Measurements from ENCODE around the gene ACP5. TPM values are rescaled to one million over a fixed set of nuclear protein-coding genes. Genes with fewer than 3 reads are reported as not detected.
"Not testable (repeated sequence)": the region's sequence is repeated elsewhere in the genome, so short reads cannot be mapped to it uniquely, and the experiment has no call there.

The ACP5 gene
- polyA plus RNA-seq (ENCODE audit: insufficient read length), result 2.7 TPM

DNA sequence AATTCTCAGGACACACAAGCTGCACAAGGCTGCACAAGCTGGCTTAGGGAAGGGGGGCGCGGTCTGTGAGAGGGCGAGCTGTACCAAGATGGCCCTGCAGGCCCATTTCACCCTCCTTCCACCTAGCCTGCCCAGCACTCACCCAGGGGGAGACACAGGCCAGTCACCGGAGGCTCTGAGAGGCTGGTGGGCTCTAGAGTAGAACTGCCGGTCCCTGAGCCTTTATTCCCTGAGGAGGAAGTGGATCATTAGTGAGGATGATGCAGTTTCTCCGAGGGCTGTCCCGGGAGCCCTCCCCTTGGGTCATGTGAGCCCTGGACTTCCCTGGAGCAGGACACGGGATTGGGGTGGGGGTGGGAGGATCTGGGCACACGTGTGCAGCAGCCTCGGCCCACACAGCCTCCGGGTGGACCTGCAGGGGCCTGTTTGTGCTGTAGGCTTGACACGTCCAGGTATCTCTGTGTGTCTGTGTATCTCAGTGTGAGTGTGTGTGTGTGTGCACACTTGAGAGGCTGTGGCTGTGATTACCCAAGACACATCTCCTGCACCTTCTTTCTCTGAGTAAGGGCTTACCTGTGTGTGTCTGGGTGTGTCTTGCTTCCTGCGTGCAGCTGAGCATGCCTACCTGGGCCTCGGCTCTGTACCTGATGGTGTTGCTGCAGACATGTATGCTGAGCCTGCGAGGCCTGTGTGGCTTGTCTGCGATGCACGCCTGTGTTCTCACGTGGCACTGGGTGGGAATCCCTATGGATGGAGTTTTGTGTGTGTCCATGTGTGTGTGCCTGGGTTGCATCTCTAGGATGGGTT lies at the start of gene ACP5:
Gene ACP5 (minus strand): TSS at position 195 of the 807 bp plus-strand sequence. CDS start 328 bp downstream, outside the sequence.
- DNase-seq, result no peak

DNA sequence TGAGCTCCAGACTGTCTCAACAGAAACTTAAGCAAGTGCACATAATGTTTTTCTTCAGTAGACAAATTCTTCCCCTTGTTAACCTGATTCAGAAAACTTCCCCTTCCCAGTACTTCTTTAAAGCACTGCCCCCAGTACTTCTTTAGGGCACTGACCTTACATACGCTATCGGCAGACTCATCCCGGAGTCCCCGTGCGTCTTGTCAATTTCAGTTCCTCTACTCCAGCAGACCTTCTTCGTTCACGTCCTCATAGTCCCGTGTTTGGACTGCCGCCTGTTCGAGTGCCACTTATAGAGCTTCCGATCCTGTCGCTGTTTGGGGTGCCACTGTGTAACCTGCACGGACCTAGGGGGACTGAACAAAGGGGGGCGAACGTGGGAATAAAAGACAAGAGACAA lies 48.8 kb upstream of the ACP5 start:
- DNase-seq, result peak; percentile 18

DNA sequence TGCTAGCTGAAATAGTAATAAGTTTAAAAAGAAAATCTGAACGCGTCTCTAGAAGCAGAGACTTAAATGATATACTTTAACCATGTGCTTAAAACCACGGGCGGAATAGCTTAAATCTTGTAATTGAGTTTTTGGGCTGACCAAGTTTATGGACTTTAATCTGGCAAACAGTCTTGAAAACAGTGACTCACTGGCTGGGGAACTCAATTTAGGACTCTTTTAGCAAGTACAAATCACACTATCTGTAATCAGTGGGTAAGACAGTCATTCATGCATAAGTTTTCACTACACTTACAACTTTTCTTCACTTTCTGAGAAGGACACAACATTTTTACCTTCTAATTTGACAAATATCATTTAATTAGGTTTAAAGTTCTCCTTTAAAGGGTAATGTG lies 46.6 kb upstream of the ACP5 start:
- DNase-seq, result no peak

DNA sequence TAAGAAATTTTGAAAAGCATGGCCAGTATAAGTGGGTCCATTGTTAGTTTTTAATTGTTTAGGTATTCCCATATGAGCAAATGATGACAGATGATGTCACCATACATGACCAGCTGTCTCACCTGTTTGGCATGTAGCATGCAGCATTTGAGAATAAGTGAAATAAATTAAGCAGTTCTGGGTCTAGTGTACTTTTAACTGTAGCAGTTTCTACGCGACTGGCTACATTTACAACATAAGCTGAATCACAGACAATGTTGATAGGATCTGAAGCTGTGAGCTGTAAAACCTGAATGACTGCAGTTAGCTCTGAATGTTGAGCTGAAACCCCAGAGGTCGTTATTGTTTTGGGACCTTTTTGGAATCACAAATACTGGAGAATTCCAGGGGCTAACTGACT lies 45.0 kb upstream of the ACP5 start:
- DNase-seq, result not testable (repeated sequence)

DNA sequence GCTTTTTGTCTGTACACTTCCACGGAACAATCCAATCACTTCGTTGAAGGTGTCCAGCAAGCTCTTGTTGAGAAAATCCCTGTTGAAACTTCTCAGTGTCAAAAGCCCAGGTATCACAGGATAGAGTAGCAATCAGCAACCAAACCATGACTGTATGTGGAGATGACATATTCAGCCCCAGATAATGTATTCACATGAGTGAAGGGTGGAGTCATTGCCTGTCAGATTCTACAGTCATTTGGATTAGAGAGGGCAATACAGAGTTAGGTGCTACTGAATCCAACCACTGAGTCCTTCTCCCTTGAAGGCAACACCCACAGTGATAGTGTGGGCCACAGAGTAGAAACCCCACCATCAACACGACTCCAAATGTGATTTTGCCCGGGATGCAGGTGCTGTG lies 43.1 kb upstream of the ACP5 start:
- no peak for DNase-seq

DNA sequence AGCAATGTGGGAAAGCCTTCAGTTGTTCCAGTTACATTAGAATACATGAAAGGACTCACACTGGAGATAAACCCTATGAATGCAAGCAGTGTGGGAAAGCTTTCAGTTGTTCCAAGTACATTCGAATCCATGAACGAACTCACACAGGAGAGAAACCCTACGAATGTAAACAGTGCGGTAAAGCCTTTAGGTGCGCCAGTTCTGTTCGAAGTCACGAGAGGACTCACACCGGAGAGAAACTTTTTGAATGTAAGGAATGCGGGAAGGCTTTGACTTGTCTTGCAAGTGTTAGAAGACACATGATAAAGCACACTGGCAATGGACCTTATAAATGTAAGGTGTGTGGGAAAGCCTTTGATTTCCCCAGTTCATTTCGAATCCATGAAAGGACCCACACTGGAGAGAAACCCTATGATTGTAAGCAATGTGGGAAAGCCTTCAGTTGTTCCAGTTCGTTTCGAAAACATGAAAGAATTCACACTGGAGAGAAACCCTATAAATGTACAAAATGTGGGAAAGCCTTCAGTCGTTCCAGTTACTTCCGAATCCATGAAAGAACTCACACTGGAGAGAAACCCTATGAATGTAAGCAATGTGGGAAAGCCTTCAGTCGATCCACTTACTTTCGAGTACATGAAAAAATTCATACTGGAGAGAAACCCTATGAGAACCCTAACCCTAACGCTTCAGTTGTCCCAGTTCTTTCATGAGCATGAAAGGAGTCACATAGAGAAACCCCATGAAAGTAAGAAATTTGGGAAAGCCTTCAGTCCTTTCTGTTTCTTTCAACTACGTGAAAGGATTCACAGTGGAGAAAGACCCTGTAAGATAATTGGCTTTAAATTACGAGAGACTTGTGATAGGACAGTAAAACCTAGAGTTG lies 40.0 kb upstream of the ACP5 start:
- DNase-seq, result no peak

DNA sequence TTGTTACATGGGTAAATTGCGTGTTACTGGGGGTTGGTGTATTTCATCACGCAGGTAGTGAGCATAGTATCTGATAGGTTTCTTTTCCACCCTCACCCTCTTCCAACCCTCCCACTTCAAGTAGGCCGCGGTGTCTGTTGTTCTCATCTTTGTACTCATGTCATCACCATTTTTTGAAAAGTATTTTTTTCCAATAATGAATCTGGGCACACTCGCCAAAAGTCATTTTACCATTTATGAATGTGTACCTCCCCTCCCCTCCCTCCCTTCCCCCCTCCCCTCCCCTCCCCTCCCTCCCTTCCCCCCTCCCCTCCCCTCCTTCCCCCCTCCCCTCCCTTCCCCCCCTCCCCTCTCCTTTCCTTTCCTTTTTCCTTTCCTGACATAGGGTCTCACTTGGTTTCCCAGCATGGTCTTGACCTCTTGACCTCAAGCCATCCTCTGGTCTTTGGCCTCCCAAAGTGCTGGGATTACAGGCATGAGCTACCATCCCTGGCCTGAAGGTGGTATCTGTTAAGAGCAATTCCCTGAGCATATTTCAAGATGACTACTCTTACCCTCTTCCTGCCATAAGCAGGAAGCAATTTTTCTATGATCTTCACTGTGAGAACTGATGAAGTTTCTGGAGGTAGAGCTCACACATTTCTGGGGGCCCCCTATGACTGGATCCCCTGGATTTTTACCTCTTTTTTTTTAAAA lies 35.5 kb upstream of the ACP5 start:
- DNase-seq, result no peak

DNA sequence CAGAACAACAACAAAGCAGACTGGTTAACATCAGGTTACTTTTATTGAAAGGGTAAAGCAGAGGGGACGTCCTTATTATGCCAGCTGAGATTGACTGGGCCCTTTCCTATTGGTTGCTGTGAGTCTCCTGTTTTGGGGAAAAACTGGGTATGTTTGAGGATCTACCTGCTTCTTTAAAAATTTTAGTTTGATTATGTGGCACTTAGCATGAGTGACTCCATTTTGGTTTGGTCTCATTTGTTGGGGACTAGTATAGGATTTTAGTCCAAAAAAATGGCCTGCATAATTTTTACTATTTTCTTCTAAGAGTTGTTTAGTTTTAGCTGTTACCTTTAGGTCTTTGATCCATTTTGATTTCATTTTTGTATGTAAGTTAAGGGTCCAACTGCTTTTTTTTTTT lies 34.3 kb upstream of the ACP5 start:
- DNase-seq, result no peak

DNA sequence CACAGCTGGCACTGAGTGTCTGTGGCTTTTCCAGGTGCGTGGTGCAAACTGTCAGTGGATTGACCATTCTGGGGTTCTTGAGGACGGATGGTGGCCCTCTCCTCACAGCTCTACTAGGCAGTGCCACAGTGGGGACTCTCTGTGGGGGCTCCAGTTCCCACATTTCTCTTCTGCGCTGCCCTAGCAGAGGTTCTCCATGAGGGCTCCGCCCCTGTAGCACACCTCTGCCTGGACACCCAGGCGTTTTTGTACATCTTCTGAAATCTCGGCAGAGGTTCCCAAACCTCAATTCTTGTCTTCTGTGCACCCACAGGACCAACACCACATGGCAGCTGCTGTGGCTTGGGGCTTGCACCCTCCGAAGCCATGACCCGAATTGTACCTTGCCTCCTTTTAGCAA lies 29.0 kb upstream of the ACP5 start:
- no peak for DNase-seq

DNA sequence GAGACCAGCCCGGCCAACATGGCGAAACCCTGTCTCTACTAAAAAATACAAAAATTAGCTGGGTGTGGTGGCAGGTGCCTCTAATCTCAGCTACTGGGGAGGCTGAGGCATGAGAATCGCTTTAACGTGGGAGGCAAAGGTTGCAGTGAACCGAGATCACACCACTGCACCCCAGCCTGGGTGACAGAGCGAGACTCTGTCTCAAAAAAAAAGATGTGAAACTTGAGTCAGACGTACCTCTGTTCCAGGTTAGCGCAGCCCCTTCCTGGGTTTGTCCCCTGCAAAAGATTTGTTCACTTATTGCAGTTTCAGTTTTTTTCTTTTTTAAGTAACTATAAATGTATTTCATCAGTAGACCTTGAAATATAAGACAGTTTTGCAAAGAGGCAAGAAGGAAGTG lies 22.3 kb upstream of the ACP5 start:
- not testable (repeated sequence) for DNase-seq

DNA sequence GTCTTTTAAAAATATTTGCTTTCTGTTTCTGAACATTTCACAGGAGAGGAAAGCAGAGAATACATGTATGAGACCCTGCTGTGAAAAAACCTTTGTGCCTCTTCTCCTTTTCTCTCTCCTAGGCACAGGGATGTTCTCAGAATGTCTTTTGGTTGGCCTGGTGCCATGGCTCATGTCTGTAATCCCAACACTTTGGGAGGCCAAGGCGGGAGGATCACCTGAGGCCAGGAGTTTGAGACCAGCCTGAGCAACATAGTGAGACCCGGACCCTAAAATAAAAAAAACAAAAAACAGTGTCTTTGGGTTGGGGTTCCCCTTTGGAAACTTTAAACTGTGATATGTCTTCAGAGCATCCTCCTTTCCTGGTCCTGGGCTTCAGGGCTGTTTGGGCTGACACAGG lies 21.3 kb upstream of the ACP5 start:
- no peak for DNase-seq

DNA sequence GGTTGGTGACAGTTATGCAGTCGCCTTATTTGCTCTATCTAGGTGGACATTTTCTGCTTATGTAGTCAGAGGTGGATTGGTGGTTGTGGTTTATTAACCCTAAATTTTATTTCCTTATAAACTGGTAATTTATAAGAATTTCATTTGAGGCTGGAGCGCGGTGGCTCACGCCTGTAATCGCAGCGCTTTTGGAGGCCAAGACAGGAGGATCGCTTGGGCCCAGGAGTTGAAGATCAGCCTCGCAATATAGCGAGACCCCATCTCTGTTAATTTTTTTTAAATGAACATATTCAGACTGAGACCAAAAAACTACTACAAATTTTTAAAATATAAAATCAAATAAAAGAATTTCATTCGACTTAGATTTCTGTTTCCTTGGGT lies 20.6 kb upstream of the ACP5 start:
- no peak for DNase-seq

DNA sequence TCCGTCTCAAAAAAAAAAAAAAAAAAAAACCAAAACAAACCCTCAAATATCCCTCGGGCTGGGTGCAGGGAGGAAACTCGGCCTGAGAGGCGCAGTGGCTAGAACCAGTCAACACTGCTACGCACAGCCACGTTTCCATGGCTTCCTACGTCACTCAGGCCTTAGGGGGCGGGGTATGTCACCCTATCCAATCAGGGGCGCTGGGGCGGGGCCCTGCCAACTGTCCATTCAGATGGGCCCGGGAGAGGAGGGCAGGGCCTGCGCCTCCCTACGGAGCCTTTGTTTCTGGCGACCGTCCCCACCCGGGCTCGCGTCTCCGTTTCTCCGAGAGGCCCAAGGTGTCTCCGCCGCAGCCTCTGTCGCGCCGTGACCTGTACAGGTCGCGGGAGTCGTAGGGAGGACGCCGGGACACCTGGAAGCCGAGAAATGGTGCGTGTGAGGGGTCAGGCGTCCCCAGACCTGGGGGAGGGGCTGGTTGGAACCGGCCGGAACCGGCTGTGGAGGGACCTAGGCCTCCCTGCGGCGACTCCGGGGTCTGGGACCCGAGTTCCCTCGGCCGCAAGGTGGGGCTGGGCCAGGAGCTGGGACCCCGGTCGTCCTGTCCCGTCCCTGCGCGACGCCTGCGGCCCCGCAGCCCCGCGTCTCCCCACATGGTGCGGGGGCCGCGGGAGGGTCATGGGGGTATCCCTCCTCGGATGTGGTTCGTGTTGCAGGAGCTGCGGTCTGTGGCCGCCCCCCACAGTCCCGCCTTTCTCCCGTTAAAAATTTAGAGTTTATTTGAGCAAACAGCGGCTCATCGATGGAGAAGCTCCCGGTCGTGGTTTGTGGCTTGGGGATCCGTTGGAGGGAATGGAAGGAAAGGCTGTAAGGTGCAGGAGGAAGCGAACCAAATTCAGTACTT lies 20.0 kb upstream of the ACP5 start, which contains the start of gene ZNF627:
Gene ZNF627 (plus strand): TSS at position 282 of the 901 bp plus-strand sequence. CDS start 145 bp downstream, at position 427.
- DNase-seq, result peak; percentile 97

DNA sequence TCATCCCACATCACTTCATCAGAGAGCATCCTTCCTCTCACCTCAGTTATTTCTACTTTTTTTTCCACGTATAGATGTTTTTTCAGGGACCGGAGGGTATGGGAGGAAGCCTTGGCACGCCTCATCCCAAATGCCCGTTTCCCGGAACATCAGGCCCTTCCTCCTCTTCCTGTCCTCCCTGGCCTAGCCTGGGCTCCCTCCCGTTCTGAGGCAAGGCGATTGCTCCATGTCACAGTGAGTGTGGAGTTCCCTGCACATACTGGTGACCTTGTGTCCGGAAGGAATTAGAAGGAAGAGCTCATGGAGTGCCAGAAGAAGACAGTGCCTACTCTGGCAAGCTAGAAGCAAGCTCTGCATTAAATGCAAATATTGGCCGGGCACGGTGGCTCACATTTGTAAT lies 18.7 kb upstream of the ACP5 start:
- DNase-seq, result no peak

DNA sequence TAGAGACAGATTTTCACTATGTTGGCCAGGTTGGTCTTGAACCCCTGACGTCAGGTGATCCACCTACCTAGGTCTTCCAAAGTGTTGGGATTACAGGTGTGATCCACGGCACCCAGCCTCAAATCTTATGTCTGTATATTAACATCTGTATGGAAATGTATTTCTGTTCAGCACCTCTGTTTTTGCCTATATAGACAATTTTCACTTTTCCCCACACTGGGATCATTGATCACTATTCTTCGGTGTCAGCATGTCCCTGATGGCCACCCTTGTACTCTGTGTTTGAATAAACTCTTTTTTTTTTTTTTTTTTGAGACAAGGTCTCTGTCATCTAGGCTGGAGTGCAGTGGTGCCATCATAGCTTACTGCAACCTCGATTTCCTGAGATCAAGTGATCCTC lies 16.6 kb upstream of the ACP5 start:
- DNase-seq, result no peak

DNA sequence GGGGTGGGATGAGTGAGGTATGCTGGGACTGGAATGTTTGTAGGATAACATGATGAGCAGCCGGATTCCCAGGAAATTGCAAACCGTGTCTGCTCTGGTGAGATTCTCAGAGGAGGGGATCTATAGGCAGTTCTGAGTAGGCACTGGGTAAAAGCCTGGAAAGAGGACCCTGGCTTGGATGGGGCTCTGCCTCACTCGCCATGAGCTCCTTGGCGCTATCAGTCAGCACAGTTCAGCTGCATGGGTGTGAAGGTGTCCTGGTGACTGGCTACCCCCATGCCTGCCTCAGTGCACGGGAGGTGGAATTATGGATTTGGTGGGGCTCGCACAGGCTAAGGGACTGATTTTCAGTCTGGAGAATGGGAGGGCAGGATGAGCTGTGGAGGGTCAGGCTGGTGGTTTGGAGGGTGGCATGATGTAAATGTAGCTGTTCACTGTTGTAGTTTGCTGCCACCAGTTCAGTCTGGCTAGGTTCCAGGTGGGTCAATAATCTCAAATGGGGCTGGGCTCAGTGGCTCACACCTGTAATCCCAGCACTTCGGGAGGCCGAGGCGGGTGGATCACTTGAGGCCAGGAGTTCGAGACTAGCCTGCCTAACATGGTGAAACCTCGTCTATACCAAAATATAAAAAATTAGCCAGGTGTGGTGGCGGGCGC lies 10.7 kb upstream of the ACP5 start:
- DNase-seq, result no peak

DNA sequence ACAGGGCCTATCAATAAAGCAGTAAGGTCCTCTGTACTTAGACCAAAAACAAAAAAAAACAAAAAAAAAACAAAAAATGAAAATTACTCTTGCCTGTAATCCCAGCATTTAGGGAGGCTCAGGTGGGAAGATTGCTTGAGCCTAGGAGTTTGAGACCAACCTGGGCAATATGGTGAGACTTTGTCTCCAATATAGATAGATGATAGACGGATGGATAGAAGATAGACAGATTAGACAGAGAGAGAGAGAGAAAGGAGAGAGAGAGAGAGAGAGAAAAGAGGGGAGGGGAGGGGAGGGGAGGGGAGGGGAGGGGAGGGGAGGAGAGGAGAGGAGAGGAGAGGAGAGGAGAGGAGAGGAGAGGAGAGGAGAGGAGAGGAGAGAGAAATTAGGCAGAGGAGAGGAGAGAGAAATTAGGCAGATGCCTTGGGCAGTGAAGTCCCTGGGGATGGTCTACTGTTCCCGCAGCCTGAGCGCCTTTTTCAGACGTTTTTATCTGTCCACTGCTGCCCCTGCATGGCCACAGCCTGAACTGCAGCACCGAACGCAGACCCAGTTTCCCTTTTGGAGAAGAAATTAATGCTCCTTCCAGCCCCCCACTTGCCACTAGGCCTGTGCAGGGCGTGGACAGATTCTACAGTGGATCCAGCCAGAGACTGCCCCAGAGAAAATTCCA lies 10.0 kb upstream of the ACP5 start:
- peak; percentile 66 for DNase-seq

DNA sequence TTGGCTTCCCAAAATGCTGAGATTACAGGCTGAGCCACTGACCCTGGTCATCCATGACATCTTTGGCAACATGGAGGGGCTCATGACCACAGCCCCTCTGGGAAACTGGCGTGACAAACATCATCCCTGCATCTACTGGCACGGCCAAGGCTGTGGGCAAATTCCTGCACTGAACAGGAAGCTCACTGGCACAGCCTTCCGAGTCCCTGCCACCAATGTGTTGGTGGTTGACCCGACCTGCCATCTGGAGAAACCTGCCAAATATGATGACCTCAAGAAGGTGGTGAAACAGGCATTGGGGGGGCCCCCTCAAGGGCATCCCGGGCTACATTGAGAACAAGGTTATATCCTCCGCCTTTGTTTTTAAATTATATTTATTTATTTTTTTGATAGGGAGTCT lies 8.9 kb upstream of the ACP5 start:
- DNase-seq, result no peak

DNA sequence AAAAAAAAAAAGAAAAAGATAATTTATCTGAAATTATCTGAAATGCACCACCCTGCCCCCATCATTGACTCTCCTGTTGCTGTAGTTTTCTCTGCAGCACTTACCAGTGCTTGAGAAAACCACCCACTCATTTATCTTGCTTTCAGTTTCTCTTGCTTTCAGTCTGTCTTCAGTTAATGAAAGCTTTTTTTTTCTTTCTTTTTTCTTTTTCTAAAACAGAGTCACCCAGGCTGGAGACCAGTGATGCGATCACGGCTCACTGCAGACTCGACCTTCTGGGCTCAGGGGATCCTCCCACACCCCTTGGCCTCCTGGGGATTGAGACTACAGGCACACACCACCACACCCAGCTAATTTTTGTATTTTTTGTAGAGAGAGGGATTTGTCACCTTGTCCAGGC lies 4.3 kb upstream of the ACP5 start:
- DNase-seq, result no peak

DNA sequence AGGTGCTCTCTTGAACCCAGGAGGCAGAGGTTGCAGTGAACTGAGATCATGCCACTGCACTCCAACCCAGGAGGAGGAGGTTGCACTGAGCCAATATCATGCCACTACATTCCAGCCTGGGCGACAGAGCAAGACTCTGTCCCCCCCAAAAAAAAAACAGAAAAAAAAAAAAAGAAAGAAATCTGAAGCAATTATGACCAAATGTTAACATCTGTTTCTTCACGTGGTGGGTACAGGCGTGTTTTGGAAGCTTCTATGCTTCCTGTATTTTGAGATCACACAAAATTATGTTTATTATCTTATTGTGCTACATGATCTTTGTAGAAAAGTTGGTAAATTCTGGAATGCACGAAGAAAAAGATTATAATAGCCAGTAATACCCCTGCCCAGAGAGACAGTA lies 2.7 kb upstream of the ACP5 start:
- no peak for DNase-seq
